K562 (cell line): ENCODE results near the gene APOC1. TPM values are rescaled to one million over a fixed set of nuclear protein-coding genes. Genes with fewer than 3 reads are reported as not detected.
A peak's percentile ranks its signal among the peaks of the same experiment; 100 is the strongest.

Source experiments
- ATAC-seq: fragments of 200-7000 bp; cut with Tn5 transposase; 3 replicates; pipeline ENCODE4 v1.9.1; 2020; ENCODE audit warnings: moderate library complexity
- BruUV-seq: library from RNA; stranded (reverse); fragments of 400-500 nt; replicated peaks from 2 replicates; lab custom pipeline; 2021; lab: Mats Ljungman, UMichigan
- CTCF ChIA-PET: fragments of 300-600 bp; formaldehyde crosslinking; extraction: SDS; loops from one replicate; lab custom pipeline; 2021; ENCODE audit warnings: low intra/inter-chr PET ratio; lab: Yijun Ruan, JAX
- POLR2A ChIA-PET: fragments of 300-600, 350-650 bp; sonication (Branson Sonifier 250); formaldehyde crosslinking; extraction: SDS; loops from one replicate; lab custom pipeline; 2021; ENCODE audit warnings: antibody characterized with exemption, inconsistent platforms; lab: Yijun Ruan, JAX
- DNase-seq, 4 experiments: peaks; one replicate each; pipeline versions ENCODE4 v3.0.0 to v3.0.0-alpha.2; 2011 to 2018; ENCODE audit warnings: low spot score in 3 of 4, mixed read lengths in 3 of 4; ENCODE audit errors: extremely low read depth in 1 of 4
- FAIRE-seq: peaks from 2 replicates; lab custom pipeline; 2011; peaks lifted over from hg19 to GRCh38; lab: Jason Lieb, UNC
- H2AFZ ChIP-seq: 2 replicates; pipeline ENCODE4 v1.6.0; 2011; ENCODE audit warnings: low read depth, low read length, control low read depth, inconsistent platforms
- H3K27ac ChIP-seq: fragments of 200-600 bp; 3 replicates; pipeline ENCODE4 v1.8.0; 2011; ENCODE audit warnings: low read depth, mild to moderate bottlenecking, control low read depth, inconsistent platforms, low read length, moderate library complexity, mixed read lengths; ENCODE audit errors: extremely low read depth
- H3K27me3 ChIP-seq, 2 experiments: fragments of 300-600 bp in 1 of 2; 2 replicates in 1 of 2; 3 replicates in 1 of 2; pipeline versions ENCODE4 v1.6.0 to v1.8.0; 2011; ENCODE audit warnings: inconsistent platforms in 2 of 2, low read length in 2 of 2, mild to moderate bottlenecking in 1 of 2, mixed read lengths in 1 of 2, moderate library complexity in 1 of 2; ENCODE audit not compliant: control insufficient read depth in 2 of 2, insufficient read depth in 2 of 2
- H3K36me3 ChIP-seq: fragments of 300-600 bp; 3 replicates; pipeline ENCODE4 v1.8.0; 2011; ENCODE audit warnings: mild to moderate bottlenecking, low read length, inconsistent platforms; ENCODE audit not compliant: control insufficient read depth, insufficient read depth
- H3K4me1 ChIP-seq, 2 experiments: fragments of 200-600 bp in 1 of 2; replicated peaks in 1 of 2; 2 replicates in 1 of 2; 3 replicates in 1 of 2; pipeline versions ENCODE4 v1.5.1 to v1.8.0; 2011; ENCODE audit warnings: inconsistent platforms in 2 of 2, low read length in 2 of 2, mild to moderate bottlenecking in 1 of 2, mixed read lengths in 1 of 2, moderate library complexity in 1 of 2; ENCODE audit not compliant: control insufficient read depth in 2 of 2, insufficient read depth in 2 of 2
- H3K4me2 ChIP-seq: 2 replicates; pipeline ENCODE4 v1.6.1; 2011; ENCODE audit warnings: low read length, control low read depth, inconsistent platforms, mixed read lengths; ENCODE audit not compliant: insufficient read depth
- H3K4me3 ChIP-seq: fragments of 200-600 bp; sonication (generic), shearing (Covaris generic); 2 replicates; pipeline ENCODE4 v1.5.1; 2016; ENCODE audit warnings: control low read depth, inconsistent platforms
- H3K79me2 ChIP-seq: fragments of 200-600 bp; 3 replicates; pipeline ENCODE4 v1.8.0; 2011; ENCODE audit warnings: low read length, inconsistent platforms; ENCODE audit not compliant: control insufficient read depth, insufficient read depth
- H3K9ac ChIP-seq, 2 experiments: 2 replicates each; pipeline versions ENCODE4 v1.6.0 to v1.6.1; 2011; ENCODE audit warnings: low read depth in 2 of 2, low read length in 2 of 2, control low read depth in 1 of 2, inconsistent platforms in 1 of 2, mild to moderate bottlenecking in 1 of 2, mixed read lengths in 1 of 2; ENCODE audit not compliant: insufficient read depth in 1 of 2
- H3K9me1 ChIP-seq: one replicate; pipeline ENCODE4 v1.6.0; 2011; ENCODE audit warnings: inconsistent platforms, mild to moderate bottlenecking, low read length, moderate library complexity; ENCODE audit not compliant: control insufficient read depth, insufficient read depth
- H3K9me3 ChIP-seq: replicated peaks from 2 replicates; pipeline ENCODE4 v1.5.1; 2011; ENCODE audit warnings: low read depth, low read length, inconsistent platforms; ENCODE audit not compliant: control insufficient read depth, insufficient read depth
- H4K20me1 ChIP-seq: replicated peaks from 2 replicates; pipeline ENCODE4 v1.6.1; 2011; ENCODE audit warnings: low read length, inconsistent platforms, mixed read lengths; ENCODE audit not compliant: control insufficient read depth, insufficient read depth
- CEBPB ChIP-seq: fragments of 450-650 bp; IDR thresholded peaks from 2 replicates; pipeline ENCODE4 v1.6.1; 2016; ENCODE audit warnings: missing genetic modification characterization, missing compliant biosample characterization
- ZBTB33 ChIP-seq: sonication (generic); formaldehyde crosslinking; IDR thresholded peaks from 2 replicates; pipeline ENCODE4 v1.8.1; 2023; ENCODE audit warnings: mild to moderate bottlenecking, missing genetic modification reagents
- ZFPM2 ChIP-seq: fragments of 250-450 bp; sonication (Bioruptor Pico); IDR thresholded peaks from 2 replicates; pipeline ENCODE4 v1.5.1; 2022; ENCODE audit warnings: mild to moderate bottlenecking
- WGBS: fragments of 100-300 bp; shearing (Covaris generic); methylation state at CpG from one replicate; pipeline ENCODE4 v1.1.6; 2016; ENCODE audit warnings: low coverage, mixed read lengths; ENCODE audit not compliant: insufficient coverage; ENCODE audit errors: missing lambda C conversion rate; 5-methylcytosine and 5-hydroxymethylcytosine counted together
- in situ Hi-C: fragments of 300-500 bp; cut with MboI; formaldehyde crosslinking; loops from 4 replicates; pipeline ENCODE4 v1.15.0; 2018; ENCODE audit warnings: inconsistent platforms, mixed read lengths
- intact Hi-C: fragments of 100-400 bp; cut with micrococcal nuclease; formaldehyde crosslinking; loops from 2 replicates; pipeline ENCODE4 v1.14.2; 2022
- polyA plus RNA-seq, 8 experiments: library from polyadenylated mRNA; depleted of rRNA in 4 of 8; stranded (reverse) in 5 of 8; unstranded in 3 of 8; fragments of >200 nt; fragmentation: Nextera tagmentation in 2 of 8; fragmentation: Illumina TruSeq in 1 of 8; extraction: Ambion mirVana in 2 of 8; extraction: Trizol in 1 of 8; gene quantifications; 2 replicates each; pipeline versions ENCODE4 v1.2.1 to v1.2.3, GENCODE V29; 2011 to 2014; ENCODE audit warnings: inconsistent platforms in 1 of 8, missing spikeins in 1 of 8
- total RNA-seq, 7 experiments: library from RNA; depleted of rRNA in 6 of 7; stranded (reverse); fragments of >200 nt in 6 of 7; fragmentation: Illumina TruSeq in 2 of 7; extraction: Trizol in 2 of 7; gene quantifications; 2 replicates each; pipeline versions ENCODE4 v1.2.1 to v1.2.3, GENCODE V29; 2011 to 2021; ENCODE audit warnings: low replicate concordance in 1 of 7
- TF ChIP-seq, protein P1 (sequence below): IDR thresholded peaks from 2 replicates; pipeline ENCODE4 v1.6.1; 2011; ENCODE audit not compliant: insufficient read length; ENCODE audit errors: extremely low read depth

APOC1 gene
- total and polyA plus RNA-seq, 9 of the 15 experiments (the other 6 are each of a cell fraction or from before 2014, with no cell fraction given), result 115 to 408 (median 220) TPM

GRCh38 chr19:44947041-44947581, 32.7 kb downstream of the APOC1 start:
- Histone ChIP-seq H3K4me2 (no peak overlapping the region), H3K79me2 (no peaks in the 10 kb centered on the region), H3K9me1 (no peaks in the 10 kb centered on the region), H3K9ac (no peak overlapping the region), H3K36me3 (no peaks in the 10 kb centered on the region), H3K4me3 (no peak overlapping the region), H3K27me3 (no peaks in the 10 kb centered on the region), H3K27ac (no peak overlapping the region), H3K9me3 (no peaks in the 10 kb centered on the region), H4K20me1 (no peaks in the 10 kb centered on the region), H3K4me1 (peaks cover 15 to 42% of the 10 kb centered on the region in 2 experiments; a peak in 4 of 5 replicates), H2AFZ (no peak overlapping the region)
- no peak for DNase-seq
- FAIRE-seq, result no peak
- BruUV-seq, result no TSS peak
- TF ChIP-seq ZFPM2 (CRISPR knock-in tag), result no peak
- TF ChIP-seq CEBPB (tag), result peak; percentile 62
- no peak for TF ChIP-seq ZBTB33
- TF ChIP-seq, protein P1, sequence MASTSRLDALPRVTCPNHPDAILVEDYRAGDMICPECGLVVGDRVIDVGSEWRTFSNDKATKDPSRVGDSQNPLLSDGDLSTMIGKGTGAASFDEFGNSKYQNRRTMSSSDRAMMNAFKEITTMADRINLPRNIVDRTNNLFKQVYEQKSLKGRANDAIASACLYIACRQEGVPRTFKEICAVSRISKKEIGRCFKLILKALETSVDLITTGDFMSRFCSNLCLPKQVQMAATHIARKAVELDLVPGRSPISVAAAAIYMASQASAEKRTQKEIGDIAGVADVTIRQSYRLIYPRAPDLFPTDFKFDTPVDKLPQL, result no peak
- WGBS, result 72% methylated on average over 13 of the region's 13 CpGs
- intact Hi-C loops (no loop called here), in situ Hi-C loops (no loop called here)
- ChIA-PET POLR2A (no interaction called here), CTCF (no interaction called here)
- no peak for ATAC-seq
